Measurements from ENCODE around the gene GRK1.

Gene GRK1

GRCh38 chr13:113645329-113645728 is 21.7 kb upstream of the GRK1 start:
- Histone ChIP-seq H3K36me3 (ENCODE audit: insufficient read depth, insufficient read length, low read length) (peaks cover 15% of the 10 kb centered on the region), H3K4me3 (ENCODE audit: insufficient read length, low read depth) (no peak overlapping the region), H3K27me3 (ENCODE audit: insufficient read depth, insufficient read length) (no peaks in the 10 kb centered on the region), H3K9ac (ENCODE audit: insufficient read length, low read depth) (no peak overlapping the region), H3K9me3 (ENCODE audit: insufficient read depth, low read length) (no peaks in the 10 kb centered on the region), H3K4me1 (ENCODE audit: insufficient read depth, insufficient read length) (no peaks in the 10 kb centered on the region)
- no peak for DNase-seq (ENCODE audit: low read depth, low spot score)
- no peak for TF ChIP-seq YY1 (IDR thresholded peaks at IDR 0.05; ENCODE audit: insufficient read depth, insufficient read length)
- no peak for TF ChIP-seq ZNF274 (IDR thresholded peaks at IDR 0.05; ENCODE audit: low read depth, low read length)
- TF ChIP-seq SUZ12 (IDR thresholded peaks at IDR 0.05; ENCODE audit: extremely low read depth, insufficient read depth, insufficient read length) = no peak

- no peak for DNase-seq (ENCODE audit: low read depth, low spot score)
- no peak overlapping the region for H3K9ac ChIP-seq (ENCODE audit: insufficient read length, low read depth)
- peaks cover 9% of the 10 kb centered on the region for H3K36me3 ChIP-seq (ENCODE audit: insufficient read depth, insufficient read length, low read length)
- H3K9me3 ChIP-seq (ENCODE audit: insufficient read depth, low read length) = no peaks in the 10 kb centered on the region
- no peaks in the 10 kb centered on the region for H3K27me3 ChIP-seq (ENCODE audit: insufficient read depth, insufficient read length)
- TF ChIP-seq YY1 (IDR thresholded peaks at IDR 0.05; ENCODE audit: insufficient read depth, insufficient read length) (no peak), SUZ12 (IDR thresholded peaks at IDR 0.05; ENCODE audit: extremely low read depth, insufficient read depth, insufficient read length) (no peak), ZNF274 (IDR thresholded peaks at IDR 0.05; ENCODE audit: low read depth, low read length) (no peak)
- no peaks in the 10 kb centered on the region for H3K4me1 ChIP-seq (ENCODE audit: insufficient read depth, insufficient read length)
- H3K4me3 ChIP-seq (ENCODE audit: insufficient read length, low read depth) = no peak overlapping the region
Observed at GRCh38 chr13:113646376-113646775, 20.6 kb upstream of the GRK1 start.

- no peak for DNase-seq (ENCODE audit: low read depth, low spot score)
- no peak overlapping the region for H3K4me3 ChIP-seq (ENCODE audit: insufficient read length, low read depth)
- H3K27me3 ChIP-seq (ENCODE audit: insufficient read depth, insufficient read length) = no peaks in the 10 kb centered on the region
- H3K4me1 ChIP-seq (ENCODE audit: insufficient read depth, insufficient read length) = peaks cover 2% of the 10 kb centered on the region
- TF ChIP-seq ZNF274 (IDR thresholded peaks at IDR 0.05; ENCODE audit: low read depth, low read length) = no peak
- no peak for TF ChIP-seq YY1 (IDR thresholded peaks at IDR 0.05; ENCODE audit: insufficient read depth, insufficient read length)
- no peak for TF ChIP-seq SUZ12 (IDR thresholded peaks at IDR 0.05; ENCODE audit: extremely low read depth, insufficient read depth, insufficient read length)
- no peak overlapping the region for H3K9ac ChIP-seq (ENCODE audit: insufficient read length, low read depth)
- H3K9me3 ChIP-seq (ENCODE audit: insufficient read depth, low read length) = no peaks in the 10 kb centered on the region
- H3K36me3 ChIP-seq (ENCODE audit: insufficient read depth, insufficient read length, low read length) = peaks cover 4% of the 10 kb centered on the region
Observed at GRCh38 chr13:113646921-113647340, 20.1 kb upstream of the GRK1 start.

GRCh38 chr13:113647351-113648215 is 19.4 kb upstream of the GRK1 start:
- H3K4me1 ChIP-seq (ENCODE audit: insufficient read depth, insufficient read length) = peaks cover 8% of the 10 kb centered on the region
- H3K27me3 ChIP-seq (ENCODE audit: insufficient read depth, insufficient read length) = no peaks in the 10 kb centered on the region
- peaks cover 3% of the 10 kb centered on the region for H3K36me3 ChIP-seq (ENCODE audit: insufficient read depth, insufficient read length, low read length)
- no peak overlapping the region for H3K9ac ChIP-seq (ENCODE audit: insufficient read length, low read depth)
- H3K4me3 ChIP-seq (ENCODE audit: insufficient read length, low read depth) = no peak overlapping the region
- TF ChIP-seq SUZ12 (IDR thresholded peaks at IDR 0.05; ENCODE audit: extremely low read depth, insufficient read depth, insufficient read length) (no peak), ZNF274 (IDR thresholded peaks at IDR 0.05; ENCODE audit: low read depth, low read length) (no peak), YY1 (IDR thresholded peaks at IDR 0.05; ENCODE audit: insufficient read depth, insufficient read length) (no peak)
- DNase-seq (ENCODE audit: low read depth, low spot score) = no peak
- H3K9me3 ChIP-seq (ENCODE audit: insufficient read depth, low read length) = no peaks in the 10 kb centered on the region

GRCh38 chr13:113648216-113648610 is 18.8 kb upstream of the GRK1 start:
- Histone ChIP-seq H3K9ac (ENCODE audit: insufficient read length, low read depth) (no peak overlapping the region), H3K27me3 (ENCODE audit: insufficient read depth, insufficient read length) (no peaks in the 10 kb centered on the region), H3K36me3 (ENCODE audit: insufficient read depth, insufficient read length, low read length) (peaks cover 2% of the 10 kb centered on the region), H3K4me3 (ENCODE audit: insufficient read length, low read depth) (no peak overlapping the region), H3K9me3 (ENCODE audit: insufficient read depth, low read length) (no peaks in the 10 kb centered on the region), H3K4me1 (ENCODE audit: insufficient read depth, insufficient read length) (peaks cover 13% of the 10 kb centered on the region)
- DNase-seq (ENCODE audit: low read depth, low spot score) = no peak
- TF ChIP-seq YY1 (IDR thresholded peaks at IDR 0.05; ENCODE audit: insufficient read depth, insufficient read length) = no peak
- TF ChIP-seq SUZ12 (IDR thresholded peaks at IDR 0.05; ENCODE audit: extremely low read depth, insufficient read depth, insufficient read length) = no peak

- Histone ChIP-seq H3K9me3 (ENCODE audit: insufficient read depth, low read length) (no peaks in the 10 kb centered on the region), H3K9ac (ENCODE audit: insufficient read length, low read depth) (no peak overlapping the region), H3K36me3 (ENCODE audit: insufficient read depth, insufficient read length, low read length) (peaks cover 2% of the 10 kb centered on the region), H3K27me3 (ENCODE audit: insufficient read depth, insufficient read length) (no peaks in the 10 kb centered on the region), H3K4me1 (ENCODE audit: insufficient read depth, insufficient read length) (peaks cover 13% of the 10 kb centered on the region), H3K4me3 (ENCODE audit: insufficient read length, low read depth) (no peak overlapping the region)
- DNase-seq (ENCODE audit: low read depth, low spot score) = no peak
- TF ChIP-seq YY1 (IDR thresholded peaks at IDR 0.05; ENCODE audit: insufficient read depth, insufficient read length) (no peak), ZNF274 (IDR thresholded peaks at IDR 0.05; ENCODE audit: low read depth, low read length) (no peak), SUZ12 (IDR thresholded peaks at IDR 0.05; ENCODE audit: extremely low read depth, insufficient read depth, insufficient read length) (no peak)
Observed at GRCh38 chr13:113649212-113649611, 17.8 kb upstream of the GRK1 start.

- Histone ChIP-seq H3K4me1 (ENCODE audit: insufficient read depth, insufficient read length) (peaks cover 13% of the 10 kb centered on the region), H3K27me3 (ENCODE audit: insufficient read depth, insufficient read length) (no peaks in the 10 kb centered on the region), H3K9ac (ENCODE audit: insufficient read length, low read depth) (no peak overlapping the region), H3K9me3 (ENCODE audit: insufficient read depth, low read length) (no peaks in the 10 kb centered on the region), H3K4me3 (ENCODE audit: insufficient read length, low read depth) (no peak overlapping the region), H3K36me3 (ENCODE audit: insufficient read depth, insufficient read length, low read length) (peaks cover 2% of the 10 kb centered on the region)
- no peak for DNase-seq (ENCODE audit: low read depth, low spot score)
- TF ChIP-seq SUZ12 (IDR thresholded peaks at IDR 0.05; ENCODE audit: extremely low read depth, insufficient read depth, insufficient read length) (no peak), ZNF274 (IDR thresholded peaks at IDR 0.05; ENCODE audit: low read depth, low read length) (no peak), YY1 (IDR thresholded peaks at IDR 0.05; ENCODE audit: insufficient read depth, insufficient read length) (no peak)
Observed at GRCh38 chr13:113650275-113650674, 16.7 kb upstream of the GRK1 start.
